Uterus (tissue), 4 donors: Measurements from ENCODE around the gene AKT3. TPM values are rescaled to one million over a fixed set of nuclear protein-coding genes. Genes with fewer than 3 reads are reported as not detected.

Experiments
- DNase-seq, 2 donors: peaks; one replicate each; pipeline ENCODE4 v3.0.0-alpha.2; 2019 to 2020
- H3K27ac ChIP-seq, 2 donors: fragments of 200-600 bp; sonication (generic); 1 replicate in 1 of 2; 2 replicates in 1 of 2; pipeline ENCODE4 v1.5.1; 2016 to 2018
- H3K27me3 ChIP-seq, 2 donors: fragments of 200-600 bp; sonication (generic); one replicate each; pipeline ENCODE4 v1.5.1; 2018 to 2019; ENCODE audit warnings: control low read depth in 1 of 2
- H3K36me3 ChIP-seq, 2 donors: fragments of 200-600 bp; sonication (generic); one replicate each; pipeline ENCODE4 v1.5.1; 2019; ENCODE audit warnings: control low read depth in 1 of 2
- H3K4me1 ChIP-seq, 2 donors: fragments of 200-600 bp; sonication (generic); one replicate each; pipeline ENCODE4 v1.5.1; 2018 to 2019; ENCODE audit warnings: control low read depth in 1 of 2
- H3K4me3 ChIP-seq, 2 donors: fragments of 200-600 bp; sonication (generic); 1 replicate in 1 of 2; 2 replicates in 1 of 2; pipeline ENCODE4 v1.5.1; 2018 to 2019; ENCODE audit warnings: mild to moderate bottlenecking in 1 of 2
- H3K9me3 ChIP-seq, 2 donors: fragments of 200-600 bp; sonication (generic); one replicate each; pipeline ENCODE4 v1.5.1; 2019; ENCODE audit warnings: control low read depth in 1 of 2
- POLR2A ChIP-seq, 2 donors: fragments of 450-650 bp; IDR thresholded peaks; one replicate each; pipeline ENCODE4 v1.6.1; 2016; ENCODE audit warnings: antibody characterized with exemption in 2 of 2, mild to moderate bottlenecking in 1 of 2, moderate library complexity in 1 of 2
- intact Hi-C: fragments of 100-400 bp; cut with DNase I; formaldehyde crosslinking; loops from one replicate; pipeline ENCODE4 v1.15.1; 2023; ENCODE audit warnings: low total_unique reads
- total RNA-seq, 4 donors: library from RNA; depleted of rRNA in 3 of 4; stranded (reverse); fragments of >200 nt in 3 of 4; gene quantifications; one replicate each; pipeline versions ENCODE4 v1.1.0 to v1.2.4, GENCODE V29; 2014 to 2023
- TF ChIP-seq, protein P1 (sequence below), 4 experiments: fragments of 200-600 bp in 2 of 4; fragments of 450-650 bp in 2 of 4; sonication (generic) in 2 of 4; IDR thresholded peaks; one replicate each; pipeline ENCODE4 v1.5.1; 2016 to 2019; ENCODE audit warnings: antibody characterized with exemption in 4 of 4, mild to moderate bottlenecking in 2 of 4, moderate library complexity in 1 of 4
- donor health status: DM: yes; HTN: yes; CAD: no.

The AKT3 gene
- total RNA-seq, 4 donors from 2014 or later, result 39.2 to 227 (median 97.6) TPM

DNA sequence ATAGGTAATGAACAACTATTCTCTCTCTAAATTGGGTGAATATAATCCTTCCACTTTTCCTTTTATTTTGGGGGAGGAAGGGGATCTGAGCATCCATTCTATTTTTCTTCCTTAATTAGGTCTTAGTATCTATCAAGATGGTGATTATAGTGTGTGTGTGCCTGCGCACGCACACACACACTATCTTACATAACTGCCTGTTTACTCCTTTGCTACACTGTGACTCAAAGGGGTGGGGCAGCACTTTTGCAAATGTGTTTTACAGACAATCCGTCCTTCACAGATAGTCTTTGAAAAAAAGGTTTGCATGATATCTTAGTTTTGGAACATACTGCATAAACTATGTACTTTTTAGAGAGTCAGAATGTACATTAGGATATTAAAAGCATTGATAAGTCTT lies 402.7 kb downstream of the AKT3 start:
- H3K27me3 ChIP-seq, result no peaks in the 10 kb centered on the region
- intact Hi-C loops, result no loop called here
- TF ChIP-seq, protein P1, sequence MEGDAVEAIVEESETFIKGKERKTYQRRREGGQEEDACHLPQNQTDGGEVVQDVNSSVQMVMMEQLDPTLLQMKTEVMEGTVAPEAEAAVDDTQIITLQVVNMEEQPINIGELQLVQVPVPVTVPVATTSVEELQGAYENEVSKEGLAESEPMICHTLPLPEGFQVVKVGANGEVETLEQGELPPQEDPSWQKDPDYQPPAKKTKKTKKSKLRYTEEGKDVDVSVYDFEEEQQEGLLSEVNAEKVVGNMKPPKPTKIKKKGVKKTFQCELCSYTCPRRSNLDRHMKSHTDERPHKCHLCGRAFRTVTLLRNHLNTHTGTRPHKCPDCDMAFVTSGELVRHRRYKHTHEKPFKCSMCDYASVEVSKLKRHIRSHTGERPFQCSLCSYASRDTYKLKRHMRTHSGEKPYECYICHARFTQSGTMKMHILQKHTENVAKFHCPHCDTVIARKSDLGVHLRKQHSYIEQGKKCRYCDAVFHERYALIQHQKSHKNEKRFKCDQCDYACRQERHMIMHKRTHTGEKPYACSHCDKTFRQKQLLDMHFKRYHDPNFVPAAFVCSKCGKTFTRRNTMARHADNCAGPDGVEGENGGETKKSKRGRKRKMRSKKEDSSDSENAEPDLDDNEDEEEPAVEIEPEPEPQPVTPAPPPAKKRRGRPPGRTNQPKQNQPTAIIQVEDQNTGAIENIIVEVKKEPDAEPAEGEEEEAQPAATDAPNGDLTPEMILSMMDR (IDR thresholded peaks at IDR 0.05), result no peak
- no peak for TF ChIP-seq POLR2A (IDR thresholded peaks at IDR 0.05)
- no peak overlapping the region for H3K27ac ChIP-seq
- H3K9me3 ChIP-seq, result no peaks in the 10 kb centered on the region
- no peak for DNase-seq
- H3K4me1 ChIP-seq, result no peaks in the 10 kb centered on the region
- H3K36me3 ChIP-seq, result no peaks in the 10 kb centered on the region
- H3K4me3 ChIP-seq, result no peak overlapping the region

DNA sequence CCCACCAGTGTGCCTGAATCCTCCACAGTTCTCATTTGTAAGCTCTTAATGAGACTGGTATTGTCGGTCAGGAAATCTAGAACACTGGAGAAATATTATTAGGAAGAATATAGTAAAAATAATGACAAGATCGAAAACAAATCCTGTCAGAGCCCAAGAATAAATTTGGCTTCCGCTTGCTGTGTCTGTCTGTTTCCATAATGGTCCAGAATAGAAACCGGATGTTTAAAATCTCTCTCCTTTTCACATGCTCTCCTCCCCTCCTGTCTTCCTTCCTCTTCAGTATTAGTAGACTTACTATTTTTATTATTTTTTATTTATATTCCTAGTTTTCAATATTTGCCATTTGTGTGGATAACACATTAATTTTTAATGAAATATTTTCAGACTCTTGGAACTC lies 406.5 kb downstream of the AKT3 start:
- no peaks in the 10 kb centered on the region for H3K4me1 ChIP-seq
- H3K4me3 ChIP-seq, result no peak overlapping the region
- no peaks in the 10 kb centered on the region for H3K9me3 ChIP-seq
- H3K36me3 ChIP-seq, result no peaks in the 10 kb centered on the region
- intact Hi-C loops, result no loop called here
- DNase-seq, result no peak
- H3K27me3 ChIP-seq, result no peaks in the 10 kb centered on the region
- no peak for TF ChIP-seq POLR2A (IDR thresholded peaks at IDR 0.05)
- TF ChIP-seq, protein P1 (IDR thresholded peaks at IDR 0.05), result no peak
- H3K27ac ChIP-seq, result no peak overlapping the region

DNA sequence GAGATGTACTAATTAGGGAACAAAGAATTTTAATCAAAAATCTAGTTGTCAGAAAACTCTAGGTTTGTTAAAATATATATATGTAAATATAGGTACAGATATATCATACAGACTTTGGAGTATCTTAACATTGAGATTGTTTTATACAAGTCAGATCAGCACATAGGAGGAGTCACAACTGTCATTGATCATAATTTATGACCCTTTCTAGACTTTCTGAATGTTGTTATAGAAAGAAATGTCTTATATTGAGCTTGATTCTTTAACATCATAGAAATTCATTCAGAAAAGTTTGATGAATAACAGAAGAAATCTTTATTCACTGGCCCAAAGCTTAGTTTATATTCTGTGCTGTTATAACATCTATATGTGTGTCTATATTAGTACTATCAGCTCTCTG lies 408.4 kb downstream of the AKT3 start:
- TF ChIP-seq POLR2A (IDR thresholded peaks at IDR 0.05), result no peak
- TF ChIP-seq, protein P1 (IDR thresholded peaks at IDR 0.05), result no peak
- Histone ChIP-seq H3K27me3 (no peaks in the 10 kb centered on the region), H3K9me3 (no peaks in the 10 kb centered on the region), H3K4me3 (no peak overlapping the region), H3K27ac (no peak overlapping the region), H3K4me1 (no peaks in the 10 kb centered on the region), H3K36me3 (no peaks in the 10 kb centered on the region)
- no peak for DNase-seq
- intact Hi-C loops, result no loop called here

DNA sequence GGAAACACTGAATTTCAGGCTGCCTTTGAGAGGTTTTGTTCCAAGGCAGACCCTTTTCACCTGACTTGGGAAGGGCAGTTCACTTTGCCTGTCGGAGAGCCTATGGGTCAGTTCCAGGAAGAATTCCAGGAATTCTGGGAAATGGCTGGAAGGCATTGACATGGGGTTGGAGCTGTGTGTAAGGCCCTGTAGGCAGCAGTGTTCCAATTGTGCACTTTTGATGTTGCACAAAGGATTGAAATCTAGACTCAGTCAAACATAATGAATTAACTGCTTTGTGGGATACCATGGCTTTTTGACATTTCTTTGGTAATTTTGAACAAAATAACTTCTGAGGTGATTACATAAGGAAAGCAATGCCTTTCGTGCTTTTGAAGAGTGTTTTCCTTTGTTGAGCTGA lies 409.6 kb downstream of the AKT3 start:
- Histone ChIP-seq H3K27me3 (no peaks in the 10 kb centered on the region), H3K4me3 (no peak overlapping the region), H3K36me3 (no peaks in the 10 kb centered on the region), H3K27ac (no peak overlapping the region), H3K9me3 (no peaks in the 10 kb centered on the region), H3K4me1 (no peaks in the 10 kb centered on the region)
- intact Hi-C loops, result no loop called here
- no peak for TF ChIP-seq POLR2A (IDR thresholded peaks at IDR 0.05)
- TF ChIP-seq, protein P1 (IDR thresholded peaks at IDR 0.05), result no peak
- no peak for DNase-seq

DNA sequence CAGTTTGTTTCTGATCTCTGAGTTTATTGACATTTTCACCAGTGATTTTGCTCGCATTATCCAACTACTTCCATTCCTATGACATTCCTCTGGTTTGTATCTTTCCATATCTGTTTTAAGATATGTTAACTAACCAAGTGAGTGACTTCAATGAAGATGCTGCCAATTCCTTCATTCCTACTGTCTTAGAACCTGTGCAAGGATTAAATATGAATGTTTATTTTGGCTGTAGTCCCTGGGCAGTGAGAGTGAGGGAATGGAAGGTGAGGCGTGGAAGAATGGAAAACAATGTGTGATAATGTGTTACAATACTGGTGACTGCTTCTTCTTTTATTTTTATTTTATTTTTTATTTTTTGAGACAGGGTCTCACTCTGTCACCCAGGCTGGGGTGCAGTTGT lies 411.2 kb downstream of the AKT3 start:
- intact Hi-C loops, result no loop called here
- Histone ChIP-seq H3K27me3 (no peaks in the 10 kb centered on the region), H3K4me3 (no peak overlapping the region), H3K9me3 (no peaks in the 10 kb centered on the region), H3K36me3 (no peaks in the 10 kb centered on the region), H3K4me1 (no peaks in the 10 kb centered on the region), H3K27ac (no peak overlapping the region)
- TF ChIP-seq, protein P1 (IDR thresholded peaks at IDR 0.05), result no peak
- TF ChIP-seq POLR2A (IDR thresholded peaks at IDR 0.05), result no peak
- DNase-seq, result no peak

Other genes starting within 250 kb of the AKT3 start
- gene ZBTB18, start 201.0 kb upstream of the AKT3 start, total RNA-seq, result 10 to 100 TPM in 3 of 4 donors, 1 to 10 TPM in 1; 5.3 to 16.7 (median 12.4) TPM